Mesenchymal stem cell (in vitro differentiated cells and primary cell): ENCODE data around the gene FADD.
A peak's percentile ranks its signal among the peaks of the same experiment; 100 is the strongest.

ENCODE experiments used
- DNase-seq: peaks from one replicate; pipeline ENCODE4 v3.0.0-alpha.2; 2013
- H2AFZ ChIP-seq: one replicate; pipeline ENCODE4 v1.6.1; 2013; ENCODE audit warnings: low read depth, mild to moderate bottlenecking, control low read depth, inconsistent platforms, low read length, moderate library complexity
- H2AK5ac ChIP-seq: 2 replicates; pipeline ENCODE4 v1.6.1; 2013; ENCODE audit warnings: low read length, moderate library complexity, mild to moderate bottlenecking, inconsistent platforms; ENCODE audit not compliant: severe bottlenecking
- H2BK120ac ChIP-seq: one replicate; pipeline ENCODE4 v1.6.1; 2013; ENCODE audit warnings: low read depth, mild to moderate bottlenecking, inconsistent platforms, low read length, moderate library complexity
- H2BK12ac ChIP-seq, 2 experiments: one replicate each; pipeline ENCODE4 v1.6.1; 2013; ENCODE audit warnings: inconsistent platforms in 2 of 2, low read length in 2 of 2, mild to moderate bottlenecking in 2 of 2, moderate library complexity in 2 of 2, control low read depth in 1 of 2
- H2BK15ac ChIP-seq: one replicate; pipeline ENCODE4 v1.6.1; 2013; ENCODE audit warnings: mild to moderate bottlenecking, low read depth, inconsistent platforms; ENCODE audit not compliant: poor library complexity, severe bottlenecking
- H2BK5ac ChIP-seq: 2 replicates; pipeline ENCODE4 v1.6.1; 2013; ENCODE audit warnings: low read depth, mild to moderate bottlenecking, low read length, control low read depth, inconsistent platforms; ENCODE audit not compliant: poor library complexity, severe bottlenecking
- H3K14ac ChIP-seq, 2 experiments: one replicate each; pipeline ENCODE4 v1.6.1; 2013; ENCODE audit warnings: inconsistent platforms in 2 of 2, low read length in 2 of 2, control low read depth in 1 of 2, mild to moderate bottlenecking in 1 of 2, moderate library complexity in 1 of 2
- H3K18ac ChIP-seq, 2 experiments: one replicate each; pipeline ENCODE4 v1.6.1; 2013; ENCODE audit warnings: inconsistent platforms in 2 of 2, low read length in 2 of 2, control low read depth in 1 of 2, low read depth in 1 of 2, mild to moderate bottlenecking in 1 of 2
- H3K23ac ChIP-seq, 2 experiments: one replicate each; pipeline ENCODE4 v1.6.1; 2013; ENCODE audit warnings: inconsistent platforms in 2 of 2, low read length in 2 of 2, mild to moderate bottlenecking in 2 of 2, moderate library complexity in 2 of 2, control low read depth in 1 of 2
- H3K27ac ChIP-seq: 2 replicates; pipeline ENCODE4 v1.5.1; 2013; ENCODE audit warnings: mild to moderate bottlenecking, moderate library complexity, low read length, control low read depth, inconsistent platforms; ENCODE audit not compliant: poor library complexity, severe bottlenecking
- H3K27me3 ChIP-seq, 2 experiments: 2 replicates each; pipeline versions ENCODE4 v1.6.1 to v1.7.0; 2013; ENCODE audit warnings: low read length in 2 of 2, mild to moderate bottlenecking in 2 of 2, moderate library complexity in 2 of 2, control low read depth in 1 of 2, inconsistent platforms in 1 of 2; ENCODE audit not compliant: control insufficient read depth in 1 of 2, insufficient read depth in 1 of 2
- H3K36me3 ChIP-seq, 2 experiments: 2 replicates each; pipeline versions ENCODE4 v1.6.1 to v1.7.0; 2013; ENCODE audit warnings: low read length in 2 of 2, control low read depth in 1 of 2, inconsistent platforms in 1 of 2, low read depth in 1 of 2, mild to moderate bottlenecking in 1 of 2; ENCODE audit not compliant: insufficient read depth in 2 of 2, control insufficient read depth in 1 of 2
- H3K4ac ChIP-seq, 2 experiments: one replicate each; pipeline ENCODE4 v1.6.1; 2013; ENCODE audit warnings: inconsistent platforms in 2 of 2, low read length in 2 of 2, mild to moderate bottlenecking in 2 of 2, moderate library complexity in 2 of 2, control low read depth in 1 of 2, low read depth in 1 of 2
- H3K4me1 ChIP-seq: 2 replicates; pipeline ENCODE4 v1.6.1; 2013; ENCODE audit warnings: low read depth, low read length, control low read depth; ENCODE audit not compliant: control insufficient read depth, insufficient read depth
- H3K4me2 ChIP-seq: 2 replicates; pipeline ENCODE4 v1.6.1; 2013; ENCODE audit warnings: low read length, mild to moderate bottlenecking, inconsistent platforms; ENCODE audit not compliant: poor library complexity, severe bottlenecking
- H3K4me3 ChIP-seq, 2 experiments: 2 replicates each; pipeline versions ENCODE4 v1.5.1 to v1.7.0; 2013; ENCODE audit warnings: low read length in 2 of 2, mild to moderate bottlenecking in 2 of 2, control low read depth in 1 of 2, low read depth in 1 of 2; ENCODE audit not compliant: insufficient read depth in 1 of 2
- H3K79me1 ChIP-seq: replicated peaks from 2 replicates; pipeline ENCODE4 v1.6.1; 2013; ENCODE audit warnings: mild to moderate bottlenecking, control low read depth, low read length, inconsistent platforms; ENCODE audit not compliant: poor library complexity, severe bottlenecking
- H3K9ac ChIP-seq: 2 replicates; pipeline ENCODE4 v1.7.0; 2013; ENCODE audit warnings: mild to moderate bottlenecking, low read length, moderate library complexity
- H3K9me3 ChIP-seq: 2 replicates; pipeline ENCODE4 v1.7.0; 2013; ENCODE audit warnings: mild to moderate bottlenecking, low read length; ENCODE audit not compliant: control insufficient read depth
- H4K8ac ChIP-seq: one replicate; pipeline ENCODE4 v1.6.1; 2013; ENCODE audit warnings: inconsistent platforms, mild to moderate bottlenecking, low read length, moderate library complexity
- H4K91ac ChIP-seq: one replicate; pipeline ENCODE4 v1.6.1; 2013; ENCODE audit warnings: mild to moderate bottlenecking, low read length, inconsistent platforms
- WGBS: methylation state at CpG from one replicate; pipeline ENCODE4 v1.1.7; 2013; ENCODE audit warnings: mixed read lengths; 5-methylcytosine and 5-hydroxymethylcytosine counted together

The FADD gene

GRCh38 chr11:70247042-70247709 lies 44.1 kb downstream of the FADD start:
- no peaks in the 10 kb centered on the region for H3K79me1 ChIP-seq
- H3K4me2 ChIP-seq, result no peak overlapping the region
- no peaks in the 10 kb centered on the region for H3K36me3 ChIP-seq
- H2AFZ ChIP-seq, result no peak overlapping the region
- H4K8ac ChIP-seq, result no peak overlapping the region
- no peak overlapping the region for H2BK120ac ChIP-seq
- H3K23ac ChIP-seq, result no peak overlapping the region
- no peak for DNase-seq
- WGBS, result 77% methylated on average over 8 of the region's 8 CpGs
- no peak overlapping the region for H2BK5ac ChIP-seq
- no peaks in the 10 kb centered on the region for H3K9me3 ChIP-seq
- peaks cover 26% of the 10 kb centered on the region for H3K4me1 ChIP-seq
- no peak overlapping the region for H3K9ac ChIP-seq
- H2BK12ac ChIP-seq, result no peak overlapping the region
- no peak overlapping the region for H3K27ac ChIP-seq
- no peaks in the 10 kb centered on the region for H3K27me3 ChIP-seq
- no peak overlapping the region for H4K91ac ChIP-seq
- H3K18ac ChIP-seq, result peak overlapping the region in 1 of 2 experiments; percentile 16
- no peak overlapping the region for H2AK5ac ChIP-seq
- no peak overlapping the region for H3K4ac ChIP-seq
- no peak overlapping the region for H3K4me3 ChIP-seq
- H2BK15ac ChIP-seq, result no peak overlapping the region
- H3K14ac ChIP-seq, result no peak overlapping the region

- Histone ChIP-seq H4K91ac (no peak overlapping the region), H2AFZ (no peak overlapping the region), H3K9me3 (no peaks in the 10 kb centered on the region), H2BK15ac (no peak overlapping the region), H3K9ac (no peak overlapping the region), H3K4me3 (no peak overlapping the region), H3K4me1 (peaks cover 27% of the 10 kb centered on the region), H3K79me1 (no peaks in the 10 kb centered on the region), H4K8ac (no peak overlapping the region), H3K18ac (peak overlapping the region in 1 of 2 experiments; percentile 16), H3K4ac (no peak overlapping the region), H2BK120ac (no peak overlapping the region), H3K4me2 (no peak overlapping the region), H3K14ac (no peak overlapping the region), H3K27ac (no peak overlapping the region), H3K27me3 (no peaks in the 10 kb centered on the region), H2BK5ac (no peak overlapping the region), H2BK12ac (no peak overlapping the region), H2AK5ac (peak overlapping the region; percentile 47), H3K23ac (no peak overlapping the region), H3K36me3 (no peaks in the 10 kb centered on the region)
- 85% methylated on average over 4 of the region's 4 CpGs for WGBS
- no peak for DNase-seq
These were observed 44.6 kb downstream of the FADD start for GRCh38 chr11:70247710-70248072.

GRCh38 chr11:70250876-70251658 lies 48.0 kb downstream of the FADD start:
- H3K9ac ChIP-seq, result no peak overlapping the region
- peaks cover 0 to 2% of the 10 kb centered on the region in 2 experiments for H3K27me3 ChIP-seq
- H3K23ac ChIP-seq, result no peak overlapping the region
- H3K4me2 ChIP-seq, result no peak overlapping the region
- no peaks in the 10 kb centered on the region for H3K79me1 ChIP-seq
- no peak overlapping the region for H3K18ac ChIP-seq
- H3K4me3 ChIP-seq, result no peak overlapping the region
- no peak overlapping the region for H3K14ac ChIP-seq
- DNase-seq, result no peak
- 87% methylated on average over 14 of the region's 16 CpGs for WGBS
- no peak overlapping the region for H4K91ac ChIP-seq
- peak overlapping the region; percentile 30 for H2AK5ac ChIP-seq
- H2BK120ac ChIP-seq, result no peak overlapping the region
- H2BK12ac ChIP-seq, result no peak overlapping the region
- no peaks in the 10 kb centered on the region for H3K36me3 ChIP-seq
- no peak overlapping the region for H4K8ac ChIP-seq
- H2BK15ac ChIP-seq, result no peak overlapping the region
- no peak overlapping the region for H2AFZ ChIP-seq
- H3K27ac ChIP-seq, result no peak overlapping the region
- H3K4me1 ChIP-seq, result peaks cover 16% of the 10 kb centered on the region
- H2BK5ac ChIP-seq, result no peak overlapping the region
- H3K4ac ChIP-seq, result no peak overlapping the region
- no peaks in the 10 kb centered on the region for H3K9me3 ChIP-seq

DNA sequence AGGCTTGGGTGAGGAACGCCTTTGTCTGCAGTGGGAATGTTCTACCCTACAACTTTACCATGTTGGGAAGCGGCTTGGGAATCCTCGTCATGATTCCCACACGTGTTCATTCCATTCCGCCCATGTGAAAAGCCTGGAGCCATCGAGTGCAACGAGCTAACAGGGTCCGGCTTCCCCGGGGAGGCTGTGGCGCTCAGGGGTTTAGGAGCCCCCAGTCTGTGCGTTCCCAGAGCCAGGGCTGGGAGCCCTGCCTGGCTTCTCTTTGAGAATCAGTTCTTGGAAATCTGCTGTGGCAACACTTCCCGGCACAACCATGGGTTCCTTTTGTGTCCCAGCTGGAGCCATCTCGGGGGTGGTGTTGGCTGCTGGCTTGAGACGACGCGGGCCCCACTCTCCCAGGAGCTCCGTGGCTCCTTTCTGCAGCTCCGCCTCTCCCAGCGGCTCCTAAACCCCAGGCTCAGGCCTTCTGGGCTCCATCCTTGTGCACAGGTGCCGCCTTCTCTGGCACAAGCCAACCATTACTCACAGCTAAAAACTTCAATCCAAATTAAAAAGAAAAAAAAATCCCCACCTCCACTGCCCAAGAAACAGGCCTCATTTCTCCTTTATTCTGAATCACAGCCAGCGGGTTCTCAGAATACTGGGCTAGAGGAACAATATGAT lies 48.7 kb downstream of the FADD start:
- H3K36me3 ChIP-seq, result no peaks in the 10 kb centered on the region
- H3K9ac ChIP-seq, result no peak overlapping the region
- H2AFZ ChIP-seq, result no peak overlapping the region
- peaks cover 13% of the 10 kb centered on the region for H3K4me1 ChIP-seq
- H4K91ac ChIP-seq, result no peak overlapping the region
- H2BK15ac ChIP-seq, result no peak overlapping the region
- DNase-seq, result no peak
- H3K27me3 ChIP-seq, result peaks cover 0 to 2% of the 10 kb centered on the region in 2 experiments
- H3K4me3 ChIP-seq, result no peak overlapping the region
- WGBS, result 84% methylated on average over 21 of the region's 21 CpGs
- H3K4me2 ChIP-seq, result no peak overlapping the region
- H3K79me1 ChIP-seq, result no peaks in the 10 kb centered on the region
- no peak overlapping the region for H3K27ac ChIP-seq
- no peak overlapping the region for H3K14ac ChIP-seq
- no peak overlapping the region for H2BK5ac ChIP-seq
- no peak overlapping the region for H4K8ac ChIP-seq
- H2AK5ac ChIP-seq, result no peak overlapping the region
- no peak overlapping the region for H2BK12ac ChIP-seq
- no peak overlapping the region for H3K23ac ChIP-seq
- H3K4ac ChIP-seq, result no peak overlapping the region
- H2BK120ac ChIP-seq, result no peak overlapping the region
- no peaks in the 10 kb centered on the region for H3K9me3 ChIP-seq
- no peak overlapping the region for H3K18ac ChIP-seq
